GM21576 (cell line): Measurements from ENCODE around the gene EEF2.

Experiments
- ATAC-seq: cut with Tn5 transposase; IDR thresholded peaks from one replicate; pipeline ENCODE4 v1.9.1; 2021; ENCODE audit warnings: mild to moderate bottlenecking, moderate library complexity; ENCODE audit not compliant: unreplicated experiment

The EEF2 gene

GRCh38 chr19:3986260-3987041 lies 1.2 kb upstream of the EEF2 start:
- no peak for ATAC-seq

GRCh38 chr19:3985643-3986259 lies 488 bp upstream of the EEF2 start:
- no peak for ATAC-seq

GRCh38 chr19:3984584-3984907 lies 717 bp downstream of the EEF2 start:
- ATAC-seq, result no peak

GRCh38 chr19:3983936-3984583 lies 1.2 kb downstream of the EEF2 start:
- ATAC-seq, result no peak

GRCh38 chr19:3983542-3983914 lies 1.7 kb downstream of the EEF2 start:
- no peak for ATAC-seq

- no peak for ATAC-seq
These were observed 2.3 kb downstream of the EEF2 start for GRCh38 chr19:3982701-3983541.

- no peak for ATAC-seq
These were observed 3.3 kb downstream of the EEF2 start for GRCh38 chr19:3981736-3982681.

GRCh38 chr19:3981373-3981735 lies 3.9 kb downstream of the EEF2 start:
- no peak for ATAC-seq

- ATAC-seq, result no peak
These were observed 4.7 kb downstream of the EEF2 start for GRCh38 chr19:3980353-3981251.

GRCh38 chr19:3979674-3980352 lies 5.5 kb downstream of the EEF2 start:
- ATAC-seq, result no peak

GRCh38 chr19:3979289-3979673 lies 6.0 kb downstream of the EEF2 start:
- ATAC-seq, result no peak

GRCh38 chr19:3978145-3978544 lies 7.1 kb downstream of the EEF2 start:
- no peak for ATAC-seq

- no peak for ATAC-seq
These were observed 7.8 kb downstream of the EEF2 start for GRCh38 chr19:3977242-3978143.

- no peak for ATAC-seq
These were observed 8.6 kb downstream of the EEF2 start for GRCh38 chr19:3976495-3977241.

- no peak for ATAC-seq
These were observed 9.6 kb downstream of the EEF2 start for GRCh38 chr19:3975637-3976087.

- ATAC-seq, result no peak
These were observed 10.1 kb downstream of the EEF2 start for GRCh38 chr19:3975144-3975543.
